Measurements from ENCODE around the gene DNAJC18.
A peak's percentile ranks its signal among the peaks of the same experiment; 100 is the strongest.

The DNAJC18 gene

DNA sequence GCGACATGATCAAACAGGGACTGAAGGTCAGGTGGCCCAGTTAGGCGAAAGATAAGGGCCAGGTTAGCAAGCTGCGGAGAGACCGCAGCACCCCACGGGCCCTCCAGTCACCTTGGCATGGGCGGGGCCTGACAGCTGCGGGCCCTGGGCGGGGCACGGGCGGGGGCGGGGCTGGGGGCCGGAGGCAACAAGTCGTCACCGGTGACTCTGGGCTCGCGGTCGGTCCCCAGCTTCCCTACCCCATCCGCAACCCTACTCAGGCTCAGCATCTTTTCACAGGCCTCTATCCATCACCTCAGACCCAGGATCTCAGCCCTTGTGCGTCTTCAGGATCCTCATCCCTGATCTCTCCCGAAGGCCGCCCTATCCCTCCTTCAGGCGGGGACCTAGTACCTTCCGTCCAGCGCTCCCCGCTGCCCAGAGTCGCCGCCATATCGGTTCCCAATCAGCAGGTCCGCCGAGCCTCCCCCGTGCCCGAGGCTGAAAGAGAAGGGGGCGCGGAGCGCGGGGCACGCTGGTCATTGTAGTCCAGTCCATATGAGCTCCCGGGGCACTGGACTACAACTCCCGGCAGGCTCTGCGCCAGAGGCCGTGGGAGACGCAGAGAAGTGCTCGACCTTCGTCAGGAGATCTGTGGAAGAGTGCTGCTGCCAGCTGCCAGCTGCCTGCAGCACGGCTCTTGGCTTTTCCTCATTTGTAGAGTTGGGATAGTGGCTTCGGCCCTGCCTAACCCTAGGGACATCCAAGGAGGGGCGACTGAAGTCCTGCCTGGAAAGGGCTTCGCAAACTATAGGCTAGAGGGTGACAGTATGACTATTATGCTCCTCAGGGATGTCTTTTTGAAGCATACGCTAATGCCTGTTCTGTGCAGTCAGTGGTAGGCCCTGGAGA, at the start of gene DNAJC18:
Gene DNAJC18 (minus strand): TSS at position 513 of the 891 bp plus-strand sequence. CDS start 80 bp downstream, at position 433.
- ATAC-seq = peak; percentile 83

DNA sequence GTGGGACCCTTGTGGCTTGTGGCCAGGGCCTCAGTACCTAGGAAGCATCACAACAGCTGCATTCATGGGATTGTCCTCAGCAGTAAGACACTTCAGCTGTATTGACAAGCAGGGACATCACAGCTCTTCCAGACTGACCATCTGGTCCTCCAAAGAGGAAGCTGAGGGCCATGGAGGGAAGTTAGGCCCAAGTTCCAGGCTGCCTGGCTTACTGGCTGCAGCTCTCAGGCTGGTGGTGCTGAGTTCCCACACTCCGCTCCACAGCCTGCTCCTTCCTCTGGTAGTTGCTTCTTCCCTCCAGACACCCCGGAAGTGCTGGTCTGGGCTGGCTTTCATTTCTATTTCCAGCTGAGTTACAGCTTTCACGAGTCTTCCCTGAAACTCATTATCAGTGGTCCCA, 48.9 kb upstream of the DNAJC18 start:
- TF ChIP-seq ISL1 (CRISPR knock-in tag; IDR thresholded peaks at IDR 0.05) (no peak), OSR1 (CRISPR knock-in tag; IDR thresholded peaks at IDR 0.05) (no peak), ESRRG (CRISPR knock-in tag; IDR thresholded peaks at IDR 0.05) (no peak), BACH2 (CRISPR knock-in tag; IDR thresholded peaks at IDR 0.05; ENCODE audit: borderline replicate concordance) (no peak), PPARA (CRISPR knock-in tag; IDR thresholded peaks at IDR 0.05; ENCODE audit: borderline replicate concordance) (no peak), ZNF565 (CRISPR knock-in tag; conservative IDR thresholded peaks at IDR 0.05; ENCODE audit: low read depth) (no peak), GLIS3 (CRISPR knock-in tag; IDR thresholded peaks at IDR 0.05) (no peak), ZFP3 (CRISPR knock-in tag; IDR thresholded peaks at IDR 0.05) (no peak), SNAI2 (CRISPR knock-in tag; IDR thresholded peaks at IDR 0.05) (no peak), RARB (CRISPR knock-in tag; IDR thresholded peaks at IDR 0.05) (no peak), TCF4 (CRISPR knock-in tag; IDR thresholded peaks at IDR 0.05; ENCODE audit: borderline replicate concordance) (no peak), ARNTL (CRISPR knock-in tag; IDR thresholded peaks at IDR 0.05; ENCODE audit: borderline replicate concordance, low read depth) (no peak), ZC3H10 (CRISPR knock-in tag; IDR thresholded peaks at IDR 0.05) (no peak), ZNF8 (CRISPR knock-in tag; IDR thresholded peaks at IDR 0.05) (no peak), CSDC2 (CRISPR knock-in tag; IDR thresholded peaks at IDR 0.05) (no peak)
- TF ChIP-seq, protein P1, sequence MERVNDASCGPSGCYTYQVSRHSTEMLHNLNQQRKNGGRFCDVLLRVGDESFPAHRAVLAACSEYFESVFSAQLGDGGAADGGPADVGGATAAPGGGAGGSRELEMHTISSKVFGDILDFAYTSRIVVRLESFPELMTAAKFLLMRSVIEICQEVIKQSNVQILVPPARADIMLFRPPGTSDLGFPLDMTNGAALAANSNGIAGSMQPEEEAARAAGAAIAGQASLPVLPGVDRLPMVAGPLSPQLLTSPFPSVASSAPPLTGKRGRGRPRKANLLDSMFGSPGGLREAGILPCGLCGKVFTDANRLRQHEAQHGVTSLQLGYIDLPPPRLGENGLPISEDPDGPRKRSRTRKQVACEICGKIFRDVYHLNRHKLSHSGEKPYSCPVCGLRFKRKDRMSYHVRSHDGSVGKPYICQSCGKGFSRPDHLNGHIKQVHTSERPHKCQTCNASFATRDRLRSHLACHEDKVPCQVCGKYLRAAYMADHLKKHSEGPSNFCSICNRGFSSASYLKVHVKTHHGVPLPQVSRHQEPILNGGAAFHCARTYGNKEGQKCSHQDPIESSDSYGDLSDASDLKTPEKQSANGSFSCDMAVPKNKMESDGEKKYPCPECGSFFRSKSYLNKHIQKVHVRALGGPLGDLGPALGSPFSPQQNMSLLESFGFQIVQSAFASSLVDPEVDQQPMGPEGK (CRISPR knock-in tag; IDR thresholded peaks at IDR 0.05; ENCODE audit: borderline replicate concordance) = no peak
- TF ChIP-seq, protein P2, sequence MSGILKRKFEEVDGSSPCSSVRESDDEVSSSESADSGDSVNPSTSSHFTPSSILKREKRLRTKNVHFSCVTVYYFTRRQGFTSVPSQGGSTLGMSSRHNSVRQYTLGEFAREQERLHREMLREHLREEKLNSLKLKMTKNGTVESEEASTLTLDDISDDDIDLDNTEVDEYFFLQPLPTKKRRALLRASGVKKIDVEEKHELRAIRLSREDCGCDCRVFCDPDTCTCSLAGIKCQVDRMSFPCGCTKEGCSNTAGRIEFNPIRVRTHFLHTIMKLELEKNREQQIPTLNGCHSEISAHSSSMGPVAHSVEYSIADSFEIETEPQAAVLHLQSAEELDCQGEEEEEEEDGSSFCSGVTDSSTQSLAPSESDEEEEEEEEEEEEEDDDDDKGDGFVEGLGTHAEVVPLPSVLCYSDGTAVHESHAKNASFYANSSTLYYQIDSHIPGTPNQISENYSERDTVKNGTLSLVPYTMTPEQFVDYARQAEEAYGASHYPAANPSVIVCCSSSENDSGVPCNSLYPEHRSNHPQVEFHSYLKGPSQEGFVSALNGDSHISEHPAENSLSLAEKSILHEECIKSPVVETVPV (CRISPR knock-in tag; IDR thresholded peaks at IDR 0.05) = no peak
- TF ChIP-seq, protein P3, sequence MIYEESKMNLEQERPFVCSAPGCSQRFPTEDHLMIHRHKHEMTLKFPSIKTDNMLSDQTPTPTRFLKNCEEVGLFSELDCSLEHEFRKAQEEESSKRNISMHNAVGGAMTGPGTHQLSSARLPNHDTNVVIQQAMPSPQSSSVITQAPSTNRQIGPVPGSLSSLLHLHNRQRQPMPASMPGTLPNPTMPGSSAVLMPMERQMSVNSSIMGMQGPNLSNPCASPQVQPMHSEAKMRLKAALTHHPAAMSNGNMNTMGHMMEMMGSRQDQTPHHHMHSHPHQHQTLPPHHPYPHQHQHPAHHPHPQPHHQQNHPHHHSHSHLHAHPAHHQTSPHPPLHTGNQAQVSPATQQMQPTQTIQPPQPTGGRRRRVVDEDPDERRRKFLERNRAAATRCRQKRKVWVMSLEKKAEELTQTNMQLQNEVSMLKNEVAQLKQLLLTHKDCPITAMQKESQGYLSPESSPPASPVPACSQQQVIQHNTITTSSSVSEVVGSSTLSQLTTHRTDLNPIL (CRISPR knock-in tag; IDR thresholded peaks at IDR 0.05; ENCODE audit: low read depth) = no peak
- TF ChIP-seq, protein P4, sequence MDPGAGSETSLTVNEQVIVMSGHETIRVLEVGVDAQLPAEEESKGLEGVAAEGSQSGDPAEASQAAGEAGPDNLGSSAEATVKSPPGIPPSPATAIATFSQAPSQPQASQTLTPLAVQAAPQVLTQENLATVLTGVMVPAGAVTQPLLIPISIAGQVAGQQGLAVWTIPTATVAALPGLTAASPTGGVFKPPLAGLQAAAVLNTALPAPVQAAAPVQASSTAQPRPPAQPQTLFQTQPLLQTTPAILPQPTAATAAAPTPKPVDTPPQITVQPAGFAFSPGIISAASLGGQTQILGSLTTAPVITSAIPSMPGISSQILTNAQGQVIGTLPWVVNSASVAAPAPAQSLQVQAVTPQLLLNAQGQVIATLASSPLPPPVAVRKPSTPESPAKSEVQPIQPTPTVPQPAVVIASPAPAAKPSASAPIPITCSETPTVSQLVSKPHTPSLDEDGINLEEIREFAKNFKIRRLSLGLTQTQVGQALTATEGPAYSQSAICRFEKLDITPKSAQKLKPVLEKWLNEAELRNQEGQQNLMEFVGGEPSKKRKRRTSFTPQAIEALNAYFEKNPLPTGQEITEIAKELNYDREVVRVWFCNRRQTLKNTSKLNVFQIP (CRISPR knock-in tag; IDR thresholded peaks at IDR 0.05; ENCODE audit: borderline replicate concordance, low read depth) = no peak
- ATAC-seq = no peak

More for the DNA sequence above, at the start of gene DNAJC18:
- no peak for TF ChIP-seq ESRRG (CRISPR knock-in tag; IDR thresholded peaks at IDR 0.05)
- TF ChIP-seq, protein P5, sequence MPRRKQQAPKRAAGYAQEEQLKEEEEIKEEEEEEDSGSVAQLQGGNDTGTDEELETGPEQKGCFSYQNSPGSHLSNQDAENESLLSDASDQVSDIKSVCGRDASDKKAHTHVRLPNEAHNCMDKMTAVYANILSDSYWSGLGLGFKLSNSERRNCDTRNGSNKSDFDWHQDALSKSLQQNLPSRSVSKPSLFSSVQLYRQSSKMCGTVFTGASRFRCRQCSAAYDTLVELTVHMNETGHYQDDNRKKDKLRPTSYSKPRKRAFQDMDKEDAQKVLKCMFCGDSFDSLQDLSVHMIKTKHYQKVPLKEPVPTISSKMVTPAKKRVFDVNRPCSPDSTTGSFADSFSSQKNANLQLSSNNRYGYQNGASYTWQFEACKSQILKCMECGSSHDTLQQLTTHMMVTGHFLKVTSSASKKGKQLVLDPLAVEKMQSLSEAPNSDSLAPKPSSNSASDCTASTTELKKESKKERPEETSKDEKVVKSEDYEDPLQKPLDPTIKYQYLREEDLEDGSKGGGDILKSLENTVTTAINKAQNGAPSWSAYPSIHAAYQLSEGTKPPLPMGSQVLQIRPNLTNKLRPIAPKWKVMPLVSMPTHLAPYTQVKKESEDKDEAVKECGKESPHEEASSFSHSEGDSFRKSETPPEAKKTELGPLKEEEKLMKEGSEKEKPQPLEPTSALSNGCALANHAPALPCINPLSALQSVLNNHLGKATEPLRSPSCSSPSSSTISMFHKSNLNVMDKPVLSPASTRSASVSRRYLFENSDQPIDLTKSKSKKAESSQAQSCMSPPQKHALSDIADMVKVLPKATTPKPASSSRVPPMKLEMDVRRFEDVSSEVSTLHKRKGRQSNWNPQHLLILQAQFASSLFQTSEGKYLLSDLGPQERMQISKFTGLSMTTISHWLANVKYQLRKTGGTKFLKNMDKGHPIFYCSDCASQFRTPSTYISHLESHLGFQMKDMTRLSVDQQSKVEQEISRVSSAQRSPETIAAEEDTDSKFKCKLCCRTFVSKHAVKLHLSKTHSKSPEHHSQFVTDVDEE (CRISPR knock-in tag; IDR thresholded peaks at IDR 0.05) = 0 out of 2 replicates have a peak, but pooled peaks have one; percentile 60
- peak; percentile 54; the same call in 1 of the 2 replicates for TF ChIP-seq ZFP3 (CRISPR knock-in tag; IDR thresholded peaks at IDR 0.05)

DNA sequence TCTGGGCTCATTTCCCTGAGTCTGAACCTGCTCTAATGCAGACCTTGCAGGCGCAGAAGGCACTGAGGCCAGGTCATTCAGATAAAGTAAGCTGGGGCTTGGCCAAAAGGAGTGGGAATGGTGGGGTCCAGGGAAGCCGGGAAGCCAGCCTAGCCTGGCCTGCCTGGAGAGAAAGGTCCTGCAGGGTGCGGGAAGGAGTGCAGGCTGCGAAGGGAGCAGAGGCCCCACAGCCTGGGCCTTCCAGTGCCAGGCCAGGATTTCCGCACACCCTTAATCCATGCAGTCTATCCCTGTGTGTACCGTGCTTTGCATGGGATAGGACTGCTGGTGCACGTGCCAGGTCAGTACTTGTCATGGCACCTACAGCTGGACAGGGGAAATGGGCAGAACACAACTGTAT, 46.9 kb upstream of the DNAJC18 start:
- ATAC-seq = no peak
- TF ChIP-seq, protein P4 (CRISPR knock-in tag; IDR thresholded peaks at IDR 0.05; ENCODE audit: borderline replicate concordance, low read depth) = no peak
- TF ChIP-seq, protein P1 (CRISPR knock-in tag; IDR thresholded peaks at IDR 0.05; ENCODE audit: borderline replicate concordance) = no peak
- TF ChIP-seq ZC3H10 (CRISPR knock-in tag; IDR thresholded peaks at IDR 0.05) (no peak), GLIS3 (CRISPR knock-in tag; IDR thresholded peaks at IDR 0.05) (no peak), TCF4 (CRISPR knock-in tag; IDR thresholded peaks at IDR 0.05; ENCODE audit: borderline replicate concordance) (no peak), ZNF8 (CRISPR knock-in tag; IDR thresholded peaks at IDR 0.05) (no peak)
